Measurements from ENCODE around the gene CKAP2L. TPM values are rescaled to one million over a fixed set of nuclear protein-coding genes. Genes with fewer than 3 reads are reported as not detected.

The CKAP2L gene
- polyA plus RNA-seq, 1 donor from 2014 or later = 0.78 TPM

DNA sequence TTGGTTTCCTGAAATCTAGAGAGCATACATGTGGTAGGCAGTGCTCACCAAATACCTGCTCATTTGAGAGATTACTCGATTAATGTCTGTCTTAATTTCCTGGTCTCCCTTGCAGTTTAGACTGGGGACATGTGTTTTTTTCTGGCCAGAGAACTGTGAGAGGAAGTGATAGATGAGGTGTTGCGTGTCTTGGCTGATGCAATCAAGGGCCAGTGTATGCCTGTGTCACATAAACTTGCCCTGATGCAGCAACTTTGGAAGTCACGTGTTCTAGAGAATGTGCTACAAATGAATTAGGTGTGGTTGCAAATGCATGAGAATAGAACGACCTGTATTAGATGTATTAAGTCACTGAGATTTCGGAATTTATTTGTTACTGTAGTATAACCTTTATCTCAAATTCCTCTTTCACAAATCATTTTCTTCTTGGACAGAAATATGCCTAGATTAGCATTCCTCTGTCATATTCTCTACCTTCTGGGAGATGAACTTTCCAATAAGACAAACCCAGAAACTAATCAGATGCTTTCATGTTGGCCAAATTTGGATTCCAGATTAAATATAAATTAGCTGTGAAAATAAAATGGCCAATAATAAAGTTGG, 29.8 kb upstream of the CKAP2L start:
- no peak overlapping the region for H3K4me3 ChIP-seq (ENCODE audit: low read length)
- no peaks in the 10 kb centered on the region for H3K9me2 ChIP-seq (ENCODE audit: insufficient read depth, low read length)
- no peaks in the 10 kb centered on the region for H3K36me3 ChIP-seq (ENCODE audit: insufficient read depth, low read length)
- H3K27ac ChIP-seq (ENCODE audit: low read length) = no peak overlapping the region
- no peaks in the 10 kb centered on the region for H3F3A ChIP-seq (ENCODE audit: insufficient read depth, low read length, poor library complexity, severe bottlenecking)
- H3K79me2 ChIP-seq (replicated peaks; ENCODE audit: insufficient read depth, low read length) = no peaks in the 10 kb centered on the region
- no peak overlapping the region for H3K4me2 ChIP-seq (ENCODE audit: low read length)
- TF ChIP-seq, protein P1, sequence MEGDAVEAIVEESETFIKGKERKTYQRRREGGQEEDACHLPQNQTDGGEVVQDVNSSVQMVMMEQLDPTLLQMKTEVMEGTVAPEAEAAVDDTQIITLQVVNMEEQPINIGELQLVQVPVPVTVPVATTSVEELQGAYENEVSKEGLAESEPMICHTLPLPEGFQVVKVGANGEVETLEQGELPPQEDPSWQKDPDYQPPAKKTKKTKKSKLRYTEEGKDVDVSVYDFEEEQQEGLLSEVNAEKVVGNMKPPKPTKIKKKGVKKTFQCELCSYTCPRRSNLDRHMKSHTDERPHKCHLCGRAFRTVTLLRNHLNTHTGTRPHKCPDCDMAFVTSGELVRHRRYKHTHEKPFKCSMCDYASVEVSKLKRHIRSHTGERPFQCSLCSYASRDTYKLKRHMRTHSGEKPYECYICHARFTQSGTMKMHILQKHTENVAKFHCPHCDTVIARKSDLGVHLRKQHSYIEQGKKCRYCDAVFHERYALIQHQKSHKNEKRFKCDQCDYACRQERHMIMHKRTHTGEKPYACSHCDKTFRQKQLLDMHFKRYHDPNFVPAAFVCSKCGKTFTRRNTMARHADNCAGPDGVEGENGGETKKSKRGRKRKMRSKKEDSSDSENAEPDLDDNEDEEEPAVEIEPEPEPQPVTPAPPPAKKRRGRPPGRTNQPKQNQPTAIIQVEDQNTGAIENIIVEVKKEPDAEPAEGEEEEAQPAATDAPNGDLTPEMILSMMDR (IDR thresholded peaks at IDR 0.05; ENCODE audit: poor library complexity, severe bottlenecking) = no peak
- TF ChIP-seq, protein P2, sequence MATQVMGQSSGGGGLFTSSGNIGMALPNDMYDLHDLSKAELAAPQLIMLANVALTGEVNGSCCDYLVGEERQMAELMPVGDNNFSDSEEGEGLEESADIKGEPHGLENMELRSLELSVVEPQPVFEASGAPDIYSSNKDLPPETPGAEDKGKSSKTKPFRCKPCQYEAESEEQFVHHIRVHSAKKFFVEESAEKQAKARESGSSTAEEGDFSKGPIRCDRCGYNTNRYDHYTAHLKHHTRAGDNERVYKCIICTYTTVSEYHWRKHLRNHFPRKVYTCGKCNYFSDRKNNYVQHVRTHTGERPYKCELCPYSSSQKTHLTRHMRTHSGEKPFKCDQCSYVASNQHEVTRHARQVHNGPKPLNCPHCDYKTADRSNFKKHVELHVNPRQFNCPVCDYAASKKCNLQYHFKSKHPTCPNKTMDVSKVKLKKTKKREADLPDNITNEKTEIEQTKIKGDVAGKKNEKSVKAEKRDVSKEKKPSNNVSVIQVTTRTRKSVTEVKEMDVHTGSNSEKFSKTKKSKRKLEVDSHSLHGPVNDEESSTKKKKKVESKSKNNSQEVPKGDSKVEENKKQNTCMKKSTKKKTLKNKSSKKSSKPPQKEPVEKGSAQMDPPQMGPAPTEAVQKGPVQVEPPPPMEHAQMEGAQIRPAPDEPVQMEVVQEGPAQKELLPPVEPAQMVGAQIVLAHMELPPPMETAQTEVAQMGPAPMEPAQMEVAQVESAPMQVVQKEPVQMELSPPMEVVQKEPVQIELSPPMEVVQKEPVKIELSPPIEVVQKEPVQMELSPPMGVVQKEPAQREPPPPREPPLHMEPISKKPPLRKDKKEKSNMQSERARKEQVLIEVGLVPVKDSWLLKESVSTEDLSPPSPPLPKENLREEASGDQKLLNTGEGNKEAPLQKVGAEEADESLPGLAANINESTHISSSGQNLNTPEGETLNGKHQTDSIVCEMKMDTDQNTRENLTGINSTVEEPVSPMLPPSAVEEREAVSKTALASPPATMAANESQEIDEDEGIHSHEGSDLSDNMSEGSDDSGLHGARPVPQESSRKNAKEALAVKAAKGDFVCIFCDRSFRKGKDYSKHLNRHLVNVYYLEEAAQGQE (IDR thresholded peaks at IDR 0.05; ENCODE audit: borderline replicate concordance) = no peak
- no peak for TF ChIP-seq RAD21 (conservative IDR thresholded peaks at IDR 0.05)
- no peak for TF ChIP-seq TAF1 (IDR thresholded peaks at IDR 0.05; ENCODE audit: low read depth)
- TF ChIP-seq SMC3 (conservative IDR thresholded peaks at IDR 0.05; ENCODE audit: poor library complexity) = no peak
- no peak for TF ChIP-seq EP300 (conservative IDR thresholded peaks at IDR 0.05; ENCODE audit: poor library complexity, severe bottlenecking)
- TF ChIP-seq POLR2AphosphoS5 (IDR thresholded peaks at IDR 0.05) = no peak
- no peak for TF ChIP-seq EZH2 (IDR thresholded peaks at IDR 0.05; ENCODE audit: borderline replicate concordance, insufficient read depth, low read length, poor library complexity, severe bottlenecking)
- TF ChIP-seq MXI1 (conservative IDR thresholded peaks at IDR 0.05; ENCODE audit: poor library complexity, severe bottlenecking) = no peak
- no peaks in the 10 kb centered on the region for H3K9me3 ChIP-seq (ENCODE audit: low read length)
- no peak overlapping the region for H2AFZ ChIP-seq (ENCODE audit: low read depth, low read length)
- no peaks in the 10 kb centered on the region for H4K20me1 ChIP-seq (ENCODE audit: insufficient read depth)
- H3K27me3 ChIP-seq (ENCODE audit: insufficient read depth, low read depth, low read length) = no peaks in the 10 kb centered on the region
- H3K9ac ChIP-seq (ENCODE audit: low read length) = no peak overlapping the region

DNA sequence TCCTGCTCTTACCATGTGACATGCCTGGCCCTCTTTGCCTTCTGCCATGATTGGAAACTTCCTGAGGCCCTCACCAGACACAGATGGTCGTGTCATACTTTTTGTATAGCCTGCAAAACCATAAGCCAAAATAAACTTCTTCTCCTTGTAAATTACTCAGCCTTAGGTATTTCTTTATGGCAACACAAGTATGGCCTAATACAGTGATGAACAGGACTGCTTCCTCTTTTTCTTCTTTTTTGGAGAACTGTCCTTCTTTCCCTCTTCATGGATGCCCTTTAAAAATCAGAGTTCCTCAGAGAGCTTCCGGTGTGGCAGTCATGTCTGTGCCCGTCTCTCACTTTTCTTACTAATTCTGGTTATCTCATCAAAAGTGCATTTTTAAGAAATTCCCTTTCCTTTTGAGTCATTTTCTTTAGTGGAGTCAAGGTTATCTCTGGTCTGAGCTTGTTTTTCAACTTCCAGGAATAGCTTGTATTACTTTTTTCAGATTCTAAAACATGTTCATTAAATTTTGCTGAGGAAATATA, 29.1 kb upstream of the CKAP2L start:
- no peak overlapping the region for H3K9ac ChIP-seq (ENCODE audit: low read length)
- H3K36me3 ChIP-seq (ENCODE audit: insufficient read depth, low read length) = no peaks in the 10 kb centered on the region
- no peak overlapping the region for H2AFZ ChIP-seq (ENCODE audit: low read depth, low read length)

More for the DNA sequence above, 29.1 kb upstream of the CKAP2L start:
- H3K79me2 ChIP-seq (replicated peaks; ENCODE audit: insufficient read depth, low read length) = no peaks in the 10 kb centered on the region
- H3K4me2 ChIP-seq (ENCODE audit: low read length) = no peak overlapping the region
- no peaks in the 10 kb centered on the region for H3K9me3 ChIP-seq (ENCODE audit: low read length)
- no peak overlapping the region for H3K4me3 ChIP-seq (ENCODE audit: low read length)
- H3F3A ChIP-seq (ENCODE audit: insufficient read depth, low read length, poor library complexity, severe bottlenecking) = no peaks in the 10 kb centered on the region
- H4K20me1 ChIP-seq (ENCODE audit: insufficient read depth) = no peaks in the 10 kb centered on the region
- no peaks in the 10 kb centered on the region for H3K9me2 ChIP-seq (ENCODE audit: insufficient read depth, low read length)
- no peaks in the 10 kb centered on the region for H3K27me3 ChIP-seq (ENCODE audit: insufficient read depth, low read depth, low read length)
- TF ChIP-seq, protein P1 (IDR thresholded peaks at IDR 0.05; ENCODE audit: poor library complexity, severe bottlenecking) = no peak
- H3K27ac ChIP-seq (ENCODE audit: low read length) = no peak overlapping the region
